H1 (cell line): ENCODE measurements around the gene ANK3.

Experiments used
- BRCA1 ChIP-seq: IDR thresholded peaks from 2 replicates; pipeline ENCODE4 v1.6.1; 2012; ENCODE audit warnings: low read depth, low read length, improper control_type of control experiment
- CHD7 ChIP-seq: fragments of 300-600 bp; sonication (generic); IDR thresholded peaks from 2 replicates; pipeline ENCODE4 v1.7.1; 2012; ENCODE audit warnings: low read length, moderate library complexity, mild to moderate bottlenecking, inconsistent platforms; ENCODE audit not compliant: insufficient replicate concordance
- CTCF ChIP-seq, 3 experiments: IDR thresholded peaks; 1 replicate in 2 of 3; 2 replicates in 1 of 3; pipeline versions ENCODE4 v1.5.1 to v1.6.1; 2011; ENCODE audit warnings: low read length in 3 of 3, mild to moderate bottlenecking in 3 of 3, inconsistent platforms in 2 of 3, low read depth in 1 of 3, moderate library complexity in 1 of 3; ENCODE audit not compliant: insufficient read depth in 1 of 3; ENCODE audit errors: control extremely low read depth in 1 of 3
- E2F6 ChIP-seq: IDR thresholded peaks from 2 replicates; pipeline ENCODE4 v1.6.1; 2012; ENCODE audit warnings: inconsistent platforms
- EP300 ChIP-seq, 2 experiments: IDR thresholded peaks; 1 replicate in 1 of 2; 2 replicates in 1 of 2; pipeline ENCODE4 v1.6.1; 2011 to 2012; ENCODE audit warnings: low read depth in 2 of 2, low read length in 2 of 2, mild to moderate bottlenecking in 2 of 2, borderline replicate concordance in 1 of 2, inconsistent platforms in 1 of 2, moderate library complexity in 1 of 2
- GABPA ChIP-seq: IDR thresholded peaks from 2 replicates; pipeline ENCODE4 v1.6.1; 2011; ENCODE audit warnings: mild to moderate bottlenecking, low read length, moderate library complexity, borderline replicate concordance; ENCODE audit not compliant: insufficient read depth
- MAX ChIP-seq: IDR thresholded peaks from 2 replicates; pipeline ENCODE4 v1.6.1; 2012; ENCODE audit warnings: inconsistent platforms
- POLR2A ChIP-seq, 2 experiments: IDR thresholded peaks; 1 replicate in 1 of 2; 2 replicates in 1 of 2; pipeline ENCODE4 v1.6.1; 2011; ENCODE audit warnings: low read depth in 2 of 2, low read length in 2 of 2, mild to moderate bottlenecking in 2 of 2; ENCODE audit errors: control extremely low read depth in 1 of 2
- POLR2AphosphoS5 ChIP-seq: IDR thresholded peaks from 2 replicates; pipeline ENCODE4 v1.6.1; 2011; ENCODE audit warnings: low read depth, low read length
- POU5F1 ChIP-seq: IDR thresholded peaks from 2 replicates; pipeline ENCODE4 v1.6.1; 2011; ENCODE audit warnings: low read depth, mild to moderate bottlenecking, low read length, moderate library complexity
- TAF1 ChIP-seq: IDR thresholded peaks from 2 replicates; pipeline ENCODE4 v1.6.1; 2011; ENCODE audit warnings: mild to moderate bottlenecking, low read depth, low read length
- YY1 ChIP-seq: IDR thresholded peaks from 2 replicates; pipeline ENCODE4 v1.6.1; 2011; ENCODE audit warnings: low read depth, mild to moderate bottlenecking, low read length
- ZNF274 ChIP-seq: IDR thresholded peaks from 2 replicates; pipeline ENCODE4 v1.7.0; 2012; ENCODE audit warnings: low read length, borderline replicate concordance; ENCODE audit errors: extremely low read depth

- TF ChIP-seq BRCA1, result no peak
- no peak for TF ChIP-seq CTCF (IDR thresholded peaks at IDR 0.05; ENCODE audit: control extremely low read depth in 1 of 3, insufficient read depth in 1 of 3, low read depth in 1 of 3, low read length in 3 of 3)
- TF ChIP-seq MAX, result no peak
- no peak for TF ChIP-seq YY1
- no peak for TF ChIP-seq ZNF274
- TF ChIP-seq GABPA, result no peak
- no peak for TF ChIP-seq TAF1
- TF ChIP-seq POLR2A (IDR thresholded peaks at IDR 0.05; ENCODE audit: control extremely low read depth in 1 of 2, low read depth in 2 of 2, low read length in 2 of 2), result no peak
- TF ChIP-seq POU5F1, result no peak
- no peak for TF ChIP-seq CHD7
- no peak for TF ChIP-seq EP300 (IDR thresholded peaks at IDR 0.05; ENCODE audit: borderline replicate concordance in 1 of 2, low read depth in 2 of 2, low read length in 2 of 2)
- no peak for TF ChIP-seq E2F6
- no peak for TF ChIP-seq POLR2AphosphoS5
Observed at GRCh38 chr10:60288256-60288655, 101.4 kb downstream of the ANK3 start.
